Activated CD4-positive, alpha-beta T cell treated with anti-CD3 and anti-CD28 coated beads, Interleukin-2, amount 10 ng/mL, durations not matched to agents 7 days and 5 days (primary cell): ENCODE measurements around the gene ATF6B. TPM values are rescaled to one million over a fixed set of nuclear protein-coding genes. Genes with fewer than 3 reads are reported as not detected.

ENCODE experiments used
- microRNA-seq: library from miRNA; unstranded; fragments of <30 nt; microRNA quantifications from one replicate; pipeline ENCODE4 v1.2.0, GENCODE V29; 2021; ENCODE audit warnings: borderline microRNAs expressed, borderline replicate concordance
- total RNA-seq, 2 experiments: library from RNA; stranded (reverse); gene quantifications; one replicate each; pipeline ENCODE4 v1.2.3, GENCODE V29; 2021

ATF6B gene
- total RNA-seq, 2 experiments from 2014 or later = 141 to 142 TPM

Small RNA genes lying within 50 kb of the gene (microRNA-seq; reads per million reads assigned to microRNA genes)
- gene MIR6721 = not detected

Other genes starting within 250 kb of the ATF6B start
- under 1 TPM in 1 of 2 experiments, not detected in 1; 0.15 TPM for gene SLC44A4, start 249.2 kb downstream of the ATF6B start, total RNA-seq
- 10 to 100 TPM; 70.4 to 71.6 TPM for gene EHMT2, start 230.5 kb downstream of the ATF6B start, total RNA-seq
- gene ZBTB12, start 226.2 kb downstream of the ATF6B start, total RNA-seq = 1 to 10 TPM; 1.3 to 1.8 TPM
- 1 to 10 TPM in 1 of 2 experiments, under 1 TPM in 1; 0.57 to 1.3 TPM for gene C2, start 200.5 kb downstream of the ATF6B start, total RNA-seq
- gene CFB, start 182.2 kb downstream of the ATF6B start, total RNA-seq = under 1 TPM in 1 of 2 experiments, not detected in 1; 0.37 TPM
- 10 to 100 TPM; 65.2 to 72.3 TPM for gene NELFE, start 169.3 kb downstream of the ATF6B start, total RNA-seq
- gene SKIC2, start 169.1 kb downstream of the ATF6B start, total RNA-seq = 100 to 1,000 TPM in 1 of 2 experiments, 10 to 100 TPM in 1; 88.0 to 101 TPM
- gene DXO, start 156.1 kb downstream of the ATF6B start, total RNA-seq = 10 to 100 TPM; 20.4 to 21.8 TPM
- gene C4A, start 146.2 kb downstream of the ATF6B start, total RNA-seq = 1 to 10 TPM; 3.0 to 4.2 TPM
- 1 to 10 TPM; 2.0 to 2.2 TPM for gene C4B, start 113.5 kb downstream of the ATF6B start, total RNA-seq
- gene CYP21A2, start 89.8 kb downstream of the ATF6B start, total RNA-seq = under 1 TPM in 1 of 2 experiments, not detected in 1; 0.12 TPM
- 1 to 10 TPM; 3.9 to 6.7 TPM for gene TNXB, start 18.9 kb downstream of the ATF6B start, total RNA-seq
- 1 to 10 TPM; 6.6 to 7.8 TPM for gene FKBPL, start 2.0 kb upstream of the ATF6B start, total RNA-seq
- under 1 TPM; 0.17 to 0.23 TPM for gene PRRT1, start 23.7 kb upstream of the ATF6B start, total RNA-seq
- gene PPT2, start 25.9 kb upstream of the ATF6B start, total RNA-seq = 1 to 10 TPM; 8.3 to 9.2 TPM
- 1 to 10 TPM; 6.0 to 8.6 TPM for gene EGFL8, start 36.3 kb upstream of the ATF6B start, total RNA-seq
- gene AGPAT1, start 47.8 kb upstream of the ATF6B start, total RNA-seq = 10 to 100 TPM; 47.3 to 52.0 TPM
- 10 to 100 TPM; 39.8 to 49.7 TPM for gene RNF5, start 50.2 kb upstream of the ATF6B start, total RNA-seq
- 10 to 100 TPM; 45.4 to 47.1 TPM for gene AGER, start 56.0 kb upstream of the ATF6B start, total RNA-seq
- gene PBX2, start 62.0 kb upstream of the ATF6B start, total RNA-seq = 10 to 100 TPM; 98.2 to 98.4 TPM
- gene GPSM3, start 64.4 kb upstream of the ATF6B start, total RNA-seq = 100 to 1,000 TPM; 274 to 282 TPM
- under 1 TPM; 0.20 to 0.27 TPM for gene NOTCH4, start 95.8 kb upstream of the ATF6B start, total RNA-seq
- gene TSBP1, start 243.7 kb upstream of the ATF6B start, total RNA-seq = not detected